ENCODE data around the gene THEM5. TPM values are rescaled to one million over a fixed set of nuclear protein-coding genes. Genes with fewer than 3 reads are reported as not detected.

Gene THEM5
- total and polyA plus RNA-seq, 10 of the 15 experiments (the other 5 are each of a cell fraction or from before 2014, with no cell fraction given): 0.16 TPM; not detected in 9

- H2AFZ ChIP-seq (ENCODE audit: control insufficient read depth, low read depth, low read length): no peak overlapping the region
- POLR2A ChIA-PET: interaction anchor here (0.6 kb wide), 1 partner anchor 40 kb away, joined by 3 read pairs; no protein-coding TSS in a partner anchor
- RAD21 ChIA-PET (ENCODE audit: unreplicated experiment): no interaction called here
- no TSS peak for BruUV-seq (replicated peaks)
- ATAC-seq: no peak
- 46% methylated on average over 7 of the region's 7 CpGs for WGBS (ENCODE audit: insufficient coverage, insufficient replicate concordance, low lambda C conversion rate, missing lambda C conversion rate)
- no peak for DNase-seq (ENCODE audit: low read depth, low spot score)
- no peak overlapping the region for H3K27ac ChIP-seq (ENCODE audit: control insufficient read depth, insufficient read depth)
- H3K79me2 ChIP-seq (ENCODE audit: control insufficient read depth, insufficient read depth, low read length): no peaks in the 10 kb centered on the region
- no peak for TF ChIP-seq EZH2 (IDR thresholded peaks at IDR 0.05; ENCODE audit: borderline replicate concordance, control insufficient read depth, low read depth, low read length)
- TF ChIP-seq ZSCAN29 (IDR thresholded peaks at IDR 0.05): no peak
- no peak for TF ChIP-seq FOS (IDR thresholded peaks at IDR 0.05; ENCODE audit: borderline replicate concordance, extremely low read depth, insufficient read length)
- TF ChIP-seq SIX5 (IDR thresholded peaks at IDR 0.05; ENCODE audit: low read depth, low read length, severe bottlenecking): no peak
- no peak for TF ChIP-seq REST (IDR thresholded peaks at IDR 0.05; ENCODE audit: low read depth, low read length)
- no peak for TF ChIP-seq BRCA1 (IDR thresholded peaks at IDR 0.05; ENCODE audit: low read depth, low read length)
- TF ChIP-seq GABPA (IDR thresholded peaks at IDR 0.05; ENCODE audit: low read depth): no peak
- no peak for TF ChIP-seq KDM1A (IDR thresholded peaks at IDR 0.05; ENCODE audit: borderline replicate concordance)
- TF ChIP-seq CUX1 (IDR thresholded peaks at IDR 0.05; ENCODE audit: insufficient replicate concordance, low read depth, low read length): no peak
- TF ChIP-seq FOXK2 (IDR thresholded peaks at IDR 0.05): no peak
- TF ChIP-seq ZBTB11 (CRISPR knock-in tag; IDR thresholded peaks at IDR 0.05): no peak
- no peaks in the 10 kb centered on the region for H4K20me1 ChIP-seq (ENCODE audit: control insufficient read depth, insufficient read depth)
- SMC1A ChIA-PET (ENCODE audit: uncharacterized antibody, unreplicated experiment): interaction anchor here (1.4 kb wide), 1 partner anchor 34 kb away, joined by 4 read pairs; no protein-coding TSS in a partner anchor
- no peak overlapping the region for H3K4me3 ChIP-seq
- intact Hi-C loops (cut with micrococcal nuclease; ENCODE audit: unreplicated experiment) (no loop called here), in situ Hi-C loops (cut with MboI) (no loop called here)
- CTCF ChIA-PET: interaction anchor here (1.5 kb wide), 1 partner anchor 12 kb away, joined by 4 read pairs; no protein-coding TSS in a partner anchor
- H3K4me1 ChIP-seq (ENCODE audit: control insufficient read depth, insufficient read depth, low read length): peaks cover 6% of the 10 kb centered on the region; the same call in 1 of the 2 replicates
- no peaks in the 10 kb centered on the region for H3K36me3 ChIP-seq (ENCODE audit: control insufficient read depth in 2 of 2, insufficient read depth in 2 of 2, low read length in 1 of 2)
- peaks cover 0 to 11% of the 10 kb centered on the region in 2 experiments; a peak in 2 of 4 replicates for H3K27me3 ChIP-seq (replicated peaks in 1 of 2; ENCODE audit: control insufficient read depth in 2 of 2, insufficient read depth in 2 of 2, low read length in 1 of 2)
- H3K4me2 ChIP-seq (ENCODE audit: control insufficient read depth, insufficient read depth): no peak overlapping the region
- FAIRE-seq: no peak
- H3K9me3 ChIP-seq (replicated peaks; ENCODE audit: control insufficient read depth, insufficient read depth, low read length): no peaks in the 10 kb centered on the region
- no peak overlapping the region for H3K9ac ChIP-seq (ENCODE audit: control insufficient read depth, insufficient read depth, low read length)
Observed at GRCh38 chr1:151801846-151802245, 51.7 kb downstream of the THEM5 start.

Data from GM12878 (cell line).